Measurements from ENCODE around the gene CCDC152.

The CCDC152 gene

DNA sequence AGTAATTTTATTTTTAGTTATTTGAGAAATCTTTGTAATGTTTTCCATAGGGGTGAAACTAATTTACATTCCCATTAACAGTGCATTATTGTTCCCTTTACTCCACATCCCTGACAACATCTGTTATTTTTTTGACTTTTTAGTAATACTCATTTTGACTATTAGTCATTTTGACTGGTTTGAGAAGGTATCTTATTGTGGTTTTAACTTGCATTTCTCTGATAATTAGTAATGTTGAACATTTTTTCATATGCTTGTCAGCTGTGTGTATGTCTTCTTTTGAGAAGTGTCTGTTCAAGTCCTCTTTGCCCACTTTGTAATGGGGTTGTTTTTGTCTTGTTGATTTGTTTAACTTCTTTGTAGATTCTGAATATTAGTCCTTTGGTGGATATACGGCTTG, 27.5 kb downstream of the CCDC152 start:
- Histone ChIP-seq H3K4me1 (ENCODE audit: control insufficient read depth in 1 of 2, insufficient read depth in 2 of 2, low read length in 2 of 2) (no peaks in the 10 kb centered on the region), H3K27ac (ENCODE audit: low read length) (no peak overlapping the region), H3K27me3 (ENCODE audit: low read depth, low read length) (no peaks in the 10 kb centered on the region), H3K9me3 (ENCODE audit: control insufficient read depth in 1 of 2, low read length in 2 of 2) (peaks cover 3 to 21% of the 10 kb centered on the region in 2 donors), H3K36me3 (ENCODE audit: control insufficient read depth in 1 of 2, insufficient read depth in 2 of 2, low read length in 2 of 2) (no peaks in the 10 kb centered on the region), H3K4me3 (ENCODE audit: low read depth in 1 of 2, low read length in 2 of 2) (no peak overlapping the region)

DNA sequence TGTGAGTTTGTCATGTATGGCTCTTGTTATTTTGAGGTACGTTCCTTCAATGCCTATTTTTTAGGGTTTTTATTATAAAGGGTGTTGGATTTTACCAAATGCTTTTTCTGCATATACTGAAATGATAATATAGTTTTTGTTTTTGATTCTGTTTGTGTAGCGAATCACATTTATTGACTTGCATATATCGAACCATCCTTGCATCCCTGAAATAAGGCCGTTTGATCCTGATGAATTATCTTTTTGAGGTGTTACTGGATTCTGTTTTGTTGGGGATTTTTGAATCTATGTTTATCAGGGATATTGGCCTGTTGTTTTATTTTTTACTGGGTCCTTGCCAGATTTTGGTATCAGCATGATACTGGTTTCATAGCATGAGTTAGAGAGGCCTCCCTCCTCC, 29.1 kb downstream of the CCDC152 start:
- no peaks in the 10 kb centered on the region for H3K4me1 ChIP-seq (ENCODE audit: control insufficient read depth in 1 of 2, insufficient read depth in 2 of 2, low read length in 2 of 2)

GRCh38 chr5:42787073-42787472, 30.5 kb downstream of the CCDC152 start:
- H3K27me3 ChIP-seq (ENCODE audit: low read depth, low read length), result no peaks in the 10 kb centered on the region
- H3K4me1 ChIP-seq (ENCODE audit: control insufficient read depth in 1 of 2, insufficient read depth in 2 of 2, low read length in 2 of 2), result no peaks in the 10 kb centered on the region
- peaks cover 3 to 21% of the 10 kb centered on the region in 2 donors for H3K9me3 ChIP-seq (ENCODE audit: control insufficient read depth in 1 of 2, low read length in 2 of 2)
- H3K4me3 ChIP-seq (ENCODE audit: low read depth in 1 of 2, low read length in 2 of 2), result no peak overlapping the region
- no peak overlapping the region for H3K27ac ChIP-seq (ENCODE audit: low read length)
- H3K36me3 ChIP-seq (ENCODE audit: control insufficient read depth in 1 of 2, insufficient read depth in 2 of 2, low read length in 2 of 2), result no peaks in the 10 kb centered on the region

More for the DNA sequence above, 29.1 kb downstream of the CCDC152 start:
- H3K9me3 ChIP-seq (ENCODE audit: control insufficient read depth in 1 of 2, low read length in 2 of 2), result peaks cover 3 to 21% of the 10 kb centered on the region in 2 donors
- H3K36me3 ChIP-seq (ENCODE audit: control insufficient read depth in 1 of 2, insufficient read depth in 2 of 2, low read length in 2 of 2), result no peaks in the 10 kb centered on the region
- no peaks in the 10 kb centered on the region for H3K27me3 ChIP-seq (ENCODE audit: low read depth, low read length)
- no peak overlapping the region for H3K4me3 ChIP-seq (ENCODE audit: low read depth in 1 of 2, low read length in 2 of 2)
- H3K27ac ChIP-seq (ENCODE audit: low read length), result no peak overlapping the region

- Histone ChIP-seq H3K4me1 (ENCODE audit: control insufficient read depth in 1 of 2, insufficient read depth in 2 of 2, low read length in 2 of 2) (no peaks in the 10 kb centered on the region), H3K27ac (ENCODE audit: low read length) (no peak overlapping the region), H3K4me3 (ENCODE audit: low read depth in 1 of 2, low read length in 2 of 2) (no peak overlapping the region), H3K9me3 (ENCODE audit: control insufficient read depth in 1 of 2, low read length in 2 of 2) (peaks cover 3 to 21% of the 10 kb centered on the region in 2 donors), H3K36me3 (ENCODE audit: control insufficient read depth in 1 of 2, insufficient read depth in 2 of 2, low read length in 2 of 2) (no peaks in the 10 kb centered on the region), H3K27me3 (ENCODE audit: low read depth, low read length) (no peaks in the 10 kb centered on the region)
Observed at GRCh38 chr5:42787845-42788244, 31.2 kb downstream of the CCDC152 start.

DNA sequence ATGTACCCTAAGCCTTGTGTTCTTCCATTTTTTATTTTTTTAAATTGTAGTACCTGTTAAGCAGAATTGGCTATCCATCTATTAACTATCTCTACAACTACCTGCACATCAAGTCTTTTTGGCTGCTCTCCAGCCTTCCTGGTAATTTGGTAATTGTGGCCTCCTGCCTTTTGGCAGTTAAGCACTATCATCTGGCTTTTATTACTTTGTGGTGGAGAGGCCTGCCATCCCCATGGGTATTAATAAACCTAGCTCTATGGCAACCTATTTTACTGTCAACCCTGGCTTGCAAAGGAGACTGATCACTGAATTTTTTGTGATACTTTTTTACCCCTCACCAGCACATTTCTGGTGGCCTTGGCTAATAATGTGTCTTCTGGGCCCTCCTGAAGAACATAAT, 34.5 kb downstream of the CCDC152 start:
- Histone ChIP-seq H3K9me3 (ENCODE audit: control insufficient read depth in 1 of 2, low read length in 2 of 2) (peaks cover 7 to 15% of the 10 kb centered on the region in 2 donors), H3K4me3 (ENCODE audit: low read depth in 1 of 2, low read length in 2 of 2) (no peak overlapping the region), H3K27ac (ENCODE audit: low read length) (no peak overlapping the region), H3K27me3 (ENCODE audit: low read depth, low read length) (no peaks in the 10 kb centered on the region), H3K4me1 (ENCODE audit: control insufficient read depth in 1 of 2, insufficient read depth in 2 of 2, low read length in 2 of 2) (no peaks in the 10 kb centered on the region), H3K36me3 (ENCODE audit: control insufficient read depth in 1 of 2, insufficient read depth in 2 of 2, low read length in 2 of 2) (no peaks in the 10 kb centered on the region)

GRCh38 chr5:42798284-42799240, 41.9 kb downstream of the CCDC152 start:
- peaks cover 10 to 19% of the 10 kb centered on the region in 2 donors for H3K36me3 ChIP-seq (ENCODE audit: control insufficient read depth in 1 of 2, insufficient read depth in 2 of 2, low read length in 2 of 2)
- H3K27ac ChIP-seq (ENCODE audit: low read length), result no peak overlapping the region
- H3K9me3 ChIP-seq (ENCODE audit: control insufficient read depth in 1 of 2, low read length in 2 of 2), result peaks cover 0 to 3% of the 10 kb centered on the region in 2 donors
- no peaks in the 10 kb centered on the region for H3K4me1 ChIP-seq (ENCODE audit: control insufficient read depth in 1 of 2, insufficient read depth in 2 of 2, low read length in 2 of 2)
- no peak overlapping the region for H3K4me3 ChIP-seq (ENCODE audit: low read depth in 1 of 2, low read length in 2 of 2)
- no peaks in the 10 kb centered on the region for H3K27me3 ChIP-seq (ENCODE audit: low read depth, low read length)

DNA sequence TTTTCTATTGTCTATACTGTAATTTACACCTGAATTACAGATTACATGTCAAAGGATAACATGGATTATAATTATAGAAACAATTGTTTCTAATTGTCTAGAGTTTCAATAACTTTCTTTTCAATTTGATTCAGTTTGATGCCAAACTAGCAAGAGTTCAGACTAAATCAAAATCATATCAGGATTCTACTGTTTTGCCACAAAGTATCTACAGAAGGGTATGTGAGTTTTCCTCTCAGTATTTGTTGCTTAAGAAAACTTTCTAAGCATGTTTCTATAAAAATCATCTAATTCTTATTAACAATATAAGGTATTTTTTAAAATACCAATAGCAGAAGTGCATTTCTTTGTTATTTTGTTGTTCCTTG, 42.6 kb downstream of the CCDC152 start:
- H3K4me1 ChIP-seq (ENCODE audit: control insufficient read depth in 1 of 2, insufficient read depth in 2 of 2, low read length in 2 of 2), result no peaks in the 10 kb centered on the region
- no peaks in the 10 kb centered on the region for H3K27me3 ChIP-seq (ENCODE audit: low read depth, low read length)
- H3K4me3 ChIP-seq (ENCODE audit: low read depth in 1 of 2, low read length in 2 of 2), result no peak overlapping the region
- H3K27ac ChIP-seq (ENCODE audit: low read length), result no peak overlapping the region
- H3K9me3 ChIP-seq (ENCODE audit: control insufficient read depth in 1 of 2, low read length in 2 of 2), result peaks cover 0 to 2% of the 10 kb centered on the region in 2 donors
- H3K36me3 ChIP-seq (ENCODE audit: control insufficient read depth in 1 of 2, insufficient read depth in 2 of 2, low read length in 2 of 2), result peaks cover 13 to 19% of the 10 kb centered on the region in 2 donors

DNA sequence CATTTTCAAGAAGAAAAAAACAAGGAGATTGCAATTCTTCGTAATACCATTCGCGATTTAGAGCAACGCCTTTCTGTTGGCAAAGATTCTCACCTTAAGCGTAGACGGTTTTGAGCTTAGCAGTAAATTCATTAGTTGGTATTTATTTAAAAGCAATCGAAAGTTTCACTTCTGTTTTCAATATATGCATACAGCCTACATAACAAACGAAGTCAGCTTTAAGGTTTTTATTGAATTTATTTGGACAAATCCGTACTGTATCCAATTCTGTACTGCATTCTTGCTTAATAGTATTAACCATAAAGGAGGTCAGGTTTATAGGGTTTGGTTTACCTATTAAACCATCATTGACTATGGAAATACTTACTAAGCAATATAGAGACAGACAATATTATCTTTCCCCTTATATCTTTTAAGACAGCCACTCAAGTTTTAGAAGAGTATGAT, 43.1 kb downstream of the CCDC152 start:
- H3K27ac ChIP-seq (ENCODE audit: low read length), result no peak overlapping the region
- peaks cover 15 to 21% of the 10 kb centered on the region in 2 donors for H3K36me3 ChIP-seq (ENCODE audit: control insufficient read depth in 1 of 2, insufficient read depth in 2 of 2, low read length in 2 of 2)
- no peaks in the 10 kb centered on the region for H3K9me3 ChIP-seq (ENCODE audit: control insufficient read depth in 1 of 2, low read length in 2 of 2)
- no peaks in the 10 kb centered on the region for H3K27me3 ChIP-seq (ENCODE audit: low read depth, low read length)
- H3K4me1 ChIP-seq (ENCODE audit: control insufficient read depth in 1 of 2, insufficient read depth in 2 of 2, low read length in 2 of 2), result no peaks in the 10 kb centered on the region
- no peak overlapping the region for H3K4me3 ChIP-seq (ENCODE audit: low read depth in 1 of 2, low read length in 2 of 2)

GRCh38 chr5:42800748-42801330, 44.2 kb downstream of the CCDC152 start:
- no peak overlapping the region for H3K27ac ChIP-seq (ENCODE audit: low read length)
- H3K36me3 ChIP-seq (ENCODE audit: control insufficient read depth in 1 of 2, insufficient read depth in 2 of 2, low read length in 2 of 2), result peaks cover 21 to 27% of the 10 kb centered on the region in 2 donors

DNA sequence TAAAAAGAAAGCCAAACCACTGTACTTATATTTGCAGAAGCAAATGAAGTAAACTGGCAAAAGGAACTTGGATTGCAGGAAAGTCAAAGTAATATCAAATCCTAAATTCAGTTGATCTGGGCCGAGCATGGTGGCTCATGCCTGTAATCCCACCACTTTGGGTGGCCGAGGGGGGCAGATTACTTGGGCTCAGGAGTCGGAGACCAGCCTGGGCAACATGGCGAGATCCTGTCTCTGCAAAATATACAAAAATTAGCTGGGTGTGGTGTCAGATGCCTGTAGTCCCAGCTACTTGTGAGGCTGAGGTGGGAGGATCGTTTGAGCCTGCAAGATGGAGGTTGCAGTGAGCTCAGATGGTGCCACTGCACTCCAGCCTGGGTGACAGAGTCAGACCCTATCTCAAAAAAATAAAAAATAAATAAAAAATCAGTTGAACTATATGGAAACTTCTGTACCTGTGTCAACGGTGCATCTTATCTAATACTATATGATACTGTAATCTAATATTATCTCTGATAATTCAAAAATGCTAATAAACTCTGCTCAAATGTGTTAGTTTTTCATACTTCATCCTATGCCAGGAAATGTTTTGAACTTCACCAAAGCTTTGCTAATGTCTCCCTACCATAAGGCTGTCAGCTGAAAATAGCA, 45.0 kb downstream of the CCDC152 start:
- Histone ChIP-seq H3K4me3 (ENCODE audit: low read depth in 1 of 2, low read length in 2 of 2) (no peak overlapping the region), H3K9me3 (ENCODE audit: control insufficient read depth in 1 of 2, low read length in 2 of 2) (no peaks in the 10 kb centered on the region)

More at GRCh38 chr5:42800748-42801330, 44.2 kb downstream of the CCDC152 start:
- no peaks in the 10 kb centered on the region for H3K4me1 ChIP-seq (ENCODE audit: control insufficient read depth in 1 of 2, insufficient read depth in 2 of 2, low read length in 2 of 2)
- no peaks in the 10 kb centered on the region for H3K27me3 ChIP-seq (ENCODE audit: low read depth, low read length)
- no peak overlapping the region for H3K4me3 ChIP-seq (ENCODE audit: low read depth in 1 of 2, low read length in 2 of 2)
- H3K9me3 ChIP-seq (ENCODE audit: control insufficient read depth in 1 of 2, low read length in 2 of 2), result no peaks in the 10 kb centered on the region

DNA sequence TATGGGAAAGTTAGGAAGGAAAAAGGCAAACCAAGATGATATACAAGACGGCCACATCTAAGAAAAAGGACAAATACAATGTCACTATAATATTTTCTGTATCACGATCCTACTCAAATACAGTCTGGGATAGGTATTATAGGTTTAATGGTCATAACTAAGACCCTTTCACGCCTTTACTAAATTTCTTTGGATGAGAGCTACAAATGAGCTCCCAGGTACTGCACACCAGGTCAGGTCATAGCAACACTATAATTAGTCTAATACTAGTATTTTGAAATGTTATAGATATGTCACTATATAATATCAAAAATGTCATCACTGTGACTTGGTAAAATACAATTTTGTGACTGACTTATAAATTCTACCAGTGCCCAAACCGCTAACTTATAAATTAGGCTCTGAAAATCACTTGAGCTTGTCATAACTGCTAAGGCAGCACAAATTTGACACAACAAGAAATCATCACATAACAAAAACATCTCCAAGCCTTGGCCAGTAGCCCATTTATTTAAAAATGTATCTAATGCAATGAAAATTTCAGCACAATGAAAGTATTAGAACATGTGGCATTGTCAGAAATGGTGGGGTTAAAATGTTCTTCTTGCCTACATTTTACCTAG, 48.2 kb downstream of the CCDC152 start:
- H3K36me3 ChIP-seq (ENCODE audit: control insufficient read depth in 1 of 2, insufficient read depth in 2 of 2, low read length in 2 of 2), result peaks cover 23 to 32% of the 10 kb centered on the region in 2 donors
- no peaks in the 10 kb centered on the region for H3K27me3 ChIP-seq (ENCODE audit: low read depth, low read length)
- no peaks in the 10 kb centered on the region for H3K9me3 ChIP-seq (ENCODE audit: control insufficient read depth in 1 of 2, low read length in 2 of 2)
- H3K4me1 ChIP-seq (ENCODE audit: control insufficient read depth in 1 of 2, insufficient read depth in 2 of 2, low read length in 2 of 2), result peaks cover 0 to 10% of the 10 kb centered on the region in 2 donors
- H3K27ac ChIP-seq (ENCODE audit: low read length), result no peak overlapping the region
- no peak overlapping the region for H3K4me3 ChIP-seq (ENCODE audit: low read depth in 1 of 2, low read length in 2 of 2)

More for the DNA sequence above, 45.0 kb downstream of the CCDC152 start:
- Histone ChIP-seq H3K27ac (ENCODE audit: low read length) (no peak overlapping the region), H3K4me1 (ENCODE audit: control insufficient read depth in 1 of 2, insufficient read depth in 2 of 2, low read length in 2 of 2) (no peaks in the 10 kb centered on the region), H3K27me3 (ENCODE audit: low read depth, low read length) (no peaks in the 10 kb centered on the region), H3K36me3 (ENCODE audit: control insufficient read depth in 1 of 2, insufficient read depth in 2 of 2, low read length in 2 of 2) (peaks cover 23 to 32% of the 10 kb centered on the region in 2 donors)

Measured in muscle layer of duodenum (tissue), 2 donors.